Psoas muscle (tissue), 8 donors: ENCODE measurements around the gene PIR. TPM values are rescaled to one million over a fixed set of nuclear protein-coding genes. Genes with fewer than 3 reads are reported as not detected.
A peak's percentile ranks its signal among the peaks of the same experiment; 100 is the strongest.

Experiments
- ATAC-seq, 4 donors: fragments of 200-7000 bp; cut with Tn5 transposase; one replicate each; pipeline ENCODE4 v1.9.1; 2020; ENCODE audit warnings: moderate library complexity in 3 of 4, mild to moderate bottlenecking in 2 of 4
- DNase-seq, 2 donors: peaks; one replicate each; pipeline ENCODE4 v3.0.0-alpha.2; 2020
- H3K27ac ChIP-seq: fragments of 200-600 bp; one replicate; pipeline ENCODE4 v1.8.0; 2022
- H3K27me3 ChIP-seq, 3 donors: fragments of 200-600 bp in 1 of 3; one replicate each; pipeline versions ENCODE4 v1.6.1 to v1.8.0; 2013 to 2022; ENCODE audit warnings: low read length in 2 of 3, mild to moderate bottlenecking in 2 of 3, moderate library complexity in 1 of 3; ENCODE audit not compliant: insufficient read depth in 3 of 3
- H3K36me3 ChIP-seq, 2 donors: fragments of 200-600 bp in 1 of 2; one replicate each; pipeline versions ENCODE4 v1.6.1 to v1.8.0; 2013 to 2022; ENCODE audit warnings: low read depth in 1 of 2, mild to moderate bottlenecking in 1 of 2, moderate library complexity in 1 of 2; ENCODE audit not compliant: insufficient read depth in 1 of 2
- H3K4me1 ChIP-seq: fragments of 200-600 bp; one replicate; pipeline ENCODE4 v1.8.0; 2022
- H3K4me3 ChIP-seq: fragments of 200-600 bp; one replicate; pipeline ENCODE4 v1.8.0; 2022; ENCODE audit warnings: mild to moderate bottlenecking
- H3K9me3 ChIP-seq: fragments of 200-600 bp; one replicate; pipeline ENCODE4 v1.8.0; 2022
- CTCF ChIP-seq: fragments of 200-600 bp; IDR thresholded peaks from one replicate; pipeline ENCODE4 v1.8.0; 2022; ENCODE audit warnings: antibody characterized with exemption
- WGBS, 3 donors: extraction: QIAGEN DNeasy Blood & Tissue Kit; methylation state at CpG; one replicate each; pipeline versions ENCODE4 v1.1.6 to v1.1.7; 2013; 5-methylcytosine and 5-hydroxymethylcytosine counted together
- intact Hi-C, 2 donors: fragments of 100-400 bp; cut with DNase I; formaldehyde crosslinking; loops; one replicate each; pipeline versions ENCODE4 v1.11.0 to v1.14.2; 2022
- polyA plus RNA-seq, 3 donors: library from polyadenylated mRNA; stranded (reverse); fragments of 200-250 nt; gene quantifications; one replicate each; pipeline ENCODE4 v1.2.3, GENCODE V29; 2013
- total RNA-seq, 4 donors: library from RNA; stranded (reverse); fragmentation: NEBNext Ultra II Directional in 2 of 4; extraction: Animal tissue kit (Norgen Biotek cat#: 25700) in 2 of 4; gene quantifications; one replicate each; pipeline versions ENCODE4 v1.2.1 to v1.2.4, GENCODE V29; 2021 to 2023
- donor health status: healthy with polysubstance abuse.
- donor health status: DM: no; HTN: no; CAD: no; lungs with moderate emphysema.
- donor health status: Bipolar disorder and iron deficiency.
- donor health status: healthy.
- donor health status: DM: yes; HTN: yes; CAD: no.
- donor health status: DM: no; HTN: no; CAD: no.
- donor health status: DM: no; HTN: no; CAD: no.
- donor health status: DM: yes; HTN: yes; CAD: no.

Gene PIR
- total and polyA plus RNA-seq, 7 donors = 9.6 to 25.1 (median 14.3) TPM

GRCh38 chrX:15356444-15356843 lies 136.7 kb downstream of the PIR start:
- WGBS, 3 donors = 48 to 60% (median 56%) methylated on average over 1 of the region's 1 CpG
- Histone ChIP-seq H3K27me3 (peaks cover 0 to 6% (median 0%) of the 10 kb centered on the region in 3 donors), H3K27ac (no peak overlapping the region), H3K4me3 (no peak overlapping the region), H3K4me1 (no peaks in the 10 kb centered on the region), H3K36me3 (peaks cover 0 to 76% of the 10 kb centered on the region in 2 donors), H3K9me3 (no peaks in the 10 kb centered on the region)
- no peak for TF ChIP-seq CTCF
- DNase-seq (no peak), ATAC-seq (no peak)
- intact Hi-C loops = no loop called here

DNA sequence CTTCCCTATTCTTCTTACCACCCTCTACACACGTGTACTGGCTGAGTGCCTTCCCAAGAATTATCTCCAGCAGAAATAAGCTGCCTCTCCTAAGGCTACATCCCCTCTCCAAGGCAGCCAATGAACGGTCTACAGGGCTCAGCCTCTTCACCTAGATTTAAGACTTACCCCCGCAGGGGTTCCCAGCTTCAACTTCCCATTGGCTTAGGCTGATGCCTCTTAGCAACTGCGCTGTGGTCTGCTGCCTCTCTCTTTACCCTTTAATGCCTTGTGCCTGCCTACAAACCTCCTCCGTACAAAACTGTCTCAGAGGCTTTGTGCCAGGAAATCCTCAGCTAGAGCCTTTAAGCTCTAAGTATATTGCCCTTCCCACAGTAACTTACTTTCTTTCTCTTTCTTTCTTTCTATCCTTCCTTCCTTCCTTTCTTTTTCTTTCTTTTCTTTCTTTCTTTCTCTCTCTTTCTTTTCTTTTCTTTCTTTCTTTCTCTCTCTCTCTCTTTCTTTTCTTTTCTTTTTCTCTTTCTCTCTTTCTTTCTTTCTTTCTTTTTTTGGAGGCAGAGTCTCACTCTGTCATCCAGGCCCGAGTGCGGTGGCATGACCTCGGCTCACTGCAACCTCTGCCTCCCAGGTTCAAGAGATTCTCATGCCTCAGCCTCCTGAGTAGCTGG lies 142.7 kb downstream of the PIR start:
- no peak for DNase-seq
- ATAC-seq = peak in 1 of 4 donors; percentile 11
- H3K27ac ChIP-seq = no peak overlapping the region

GRCh38 chrX:15349046-15349445 lies 144.1 kb downstream of the PIR start:
- Histone ChIP-seq H3K9me3 (no peaks in the 10 kb centered on the region), H3K27ac (no peak overlapping the region), H3K4me1 (no peaks in the 10 kb centered on the region), H3K4me3 (no peak overlapping the region), H3K36me3 (peaks cover 0 to 62% of the 10 kb centered on the region in 2 donors), H3K27me3 (peaks cover 0 to 2% (median 0%) of the 10 kb centered on the region in 3 donors)
- intact Hi-C loops = loop anchor here (2.0 to 5.0 kb wide), 2 partner anchors 118 to 120 kb away; no protein-coding TSS in a partner anchor
- ATAC-seq (peak; percentile 55 to 91 (median 66)), DNase-seq (no peak)
- 18 to 27% (median 20%) methylated on average over 2 of the region's 2 CpGs for WGBS, 3 donors
- peak; percentile 56 for TF ChIP-seq CTCF

More for the DNA sequence above, 142.7 kb downstream of the PIR start:
- Histone ChIP-seq H3K27me3 (no peaks in the 10 kb centered on the region), H3K9me3 (no peaks in the 10 kb centered on the region), H3K4me1 (no peaks in the 10 kb centered on the region), H3K36me3 (peaks cover 0 to 66% of the 10 kb centered on the region in 2 donors), H3K4me3 (no peak overlapping the region)
- no peak for TF ChIP-seq CTCF
- intact Hi-C loops = no loop called here
- WGBS, 3 donors = 65 to 67% (median 66%) methylated on average over 8 of the region's 8 CpGs

- DNase-seq (no peak), ATAC-seq (no peak)
- Histone ChIP-seq H3K9me3 (no peaks in the 10 kb centered on the region), H3K4me1 (no peaks in the 10 kb centered on the region), H3K27ac (no peak overlapping the region), H3K27me3 (peaks cover 0 to 5% (median 0%) of the 10 kb centered on the region in 3 donors), H3K4me3 (no peak overlapping the region), H3K36me3 (peaks cover 0 to 38% of the 10 kb centered on the region in 2 donors)
- intact Hi-C loops = loop anchor here in 1 of 2 donors (5.0 kb wide), 1 partner anchor 121 kb away; no protein-coding TSS in a partner anchor
- WGBS, 3 donors = 51 to 60% (median 60%) methylated on average over 3 of the region's 3 CpGs
- no peak for TF ChIP-seq CTCF
These were observed 147.2 kb downstream of the PIR start for GRCh38 chrX:15345976-15346375.
